Left forelimb (tissue), 1 donor: ENCODE measurements around the gene DISC1.

Experiments used
- DNase-seq: peaks from one replicate; pipeline ENCODE4 v3.0.0-alpha.2; 2018; ENCODE audit warnings: low spot score

DISC1 gene

GRCh38 chr1:231856894-231857293 is 230.3 kb downstream of the DISC1 start:
- no peak for DNase-seq

- no peak for DNase-seq
Observed at GRCh38 chr1:231857609-231858135, 231.1 kb downstream of the DISC1 start.

- no peak for DNase-seq
Observed at GRCh38 chr1:231860221-231861088, 233.9 kb downstream of the DISC1 start.

- no peak for DNase-seq
Observed at GRCh38 chr1:231861541-231862481, 235.2 kb downstream of the DISC1 start.

- DNase-seq: no peak
Observed at GRCh38 chr1:231862611-231863010, 236.0 kb downstream of the DISC1 start.

- DNase-seq: no peak
Observed at GRCh38 chr1:231865331-231865730, 238.7 kb downstream of the DISC1 start.

GRCh38 chr1:231866392-231867331 is 240.1 kb downstream of the DISC1 start:
- no peak for DNase-seq

- no peak for DNase-seq
Observed at GRCh38 chr1:231867607-231868006, 241.0 kb downstream of the DISC1 start.

- no peak for DNase-seq
Observed at GRCh38 chr1:231869364-231869763, 242.8 kb downstream of the DISC1 start.

GRCh38 chr1:231871471-231871870 is 244.9 kb downstream of the DISC1 start:
- DNase-seq: no peak

- DNase-seq: no peak
Observed at GRCh38 chr1:231871878-231872277, 245.3 kb downstream of the DISC1 start.

GRCh38 chr1:231872461-231872910 is 245.9 kb downstream of the DISC1 start:
- no peak for DNase-seq

GRCh38 chr1:231878737-231879136 is 252.1 kb downstream of the DISC1 start:
- DNase-seq: no peak

GRCh38 chr1:231879296-231879695 is 252.7 kb downstream of the DISC1 start:
- no peak for DNase-seq

- DNase-seq: no peak
Observed at GRCh38 chr1:231882333-231882732, 255.7 kb downstream of the DISC1 start.

- DNase-seq: no peak
Observed at GRCh38 chr1:231882790-231883189, 256.2 kb downstream of the DISC1 start.

- no peak for DNase-seq
Observed at GRCh38 chr1:231883382-231883781, 256.8 kb downstream of the DISC1 start.

- no peak for DNase-seq
Observed at GRCh38 chr1:231885209-231885854, 258.7 kb downstream of the DISC1 start.

GRCh38 chr1:231887166-231887565 is 260.6 kb downstream of the DISC1 start:
- no peak for DNase-seq

GRCh38 chr1:231887866-231888265 is 261.3 kb downstream of the DISC1 start:
- no peak for DNase-seq

- DNase-seq: no peak
Observed at GRCh38 chr1:231890791-231891190, 264.2 kb downstream of the DISC1 start.
